ENCODE measurements around the gene TAPBP.
"Not testable (repeated sequence)": the region's sequence is repeated elsewhere in the genome, so short reads cannot be mapped to it uniquely, and the experiment has no call there.

GRCh38 chr6:33262490-33262889 is 51.4 kb downstream of the TAPBP start:
- not testable (repeated sequence) for TF ChIP-seq POLR2A (IDR thresholded peaks at IDR 0.05)
- TF ChIP-seq, protein P1, sequence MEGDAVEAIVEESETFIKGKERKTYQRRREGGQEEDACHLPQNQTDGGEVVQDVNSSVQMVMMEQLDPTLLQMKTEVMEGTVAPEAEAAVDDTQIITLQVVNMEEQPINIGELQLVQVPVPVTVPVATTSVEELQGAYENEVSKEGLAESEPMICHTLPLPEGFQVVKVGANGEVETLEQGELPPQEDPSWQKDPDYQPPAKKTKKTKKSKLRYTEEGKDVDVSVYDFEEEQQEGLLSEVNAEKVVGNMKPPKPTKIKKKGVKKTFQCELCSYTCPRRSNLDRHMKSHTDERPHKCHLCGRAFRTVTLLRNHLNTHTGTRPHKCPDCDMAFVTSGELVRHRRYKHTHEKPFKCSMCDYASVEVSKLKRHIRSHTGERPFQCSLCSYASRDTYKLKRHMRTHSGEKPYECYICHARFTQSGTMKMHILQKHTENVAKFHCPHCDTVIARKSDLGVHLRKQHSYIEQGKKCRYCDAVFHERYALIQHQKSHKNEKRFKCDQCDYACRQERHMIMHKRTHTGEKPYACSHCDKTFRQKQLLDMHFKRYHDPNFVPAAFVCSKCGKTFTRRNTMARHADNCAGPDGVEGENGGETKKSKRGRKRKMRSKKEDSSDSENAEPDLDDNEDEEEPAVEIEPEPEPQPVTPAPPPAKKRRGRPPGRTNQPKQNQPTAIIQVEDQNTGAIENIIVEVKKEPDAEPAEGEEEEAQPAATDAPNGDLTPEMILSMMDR (IDR thresholded peaks at IDR 0.05) = not testable (repeated sequence)

Data from Peyer's patch (tissue), 4 donors.